Measurements from ENCODE around the gene MAPKAPK3.

- TF ChIP-seq, protein P1, sequence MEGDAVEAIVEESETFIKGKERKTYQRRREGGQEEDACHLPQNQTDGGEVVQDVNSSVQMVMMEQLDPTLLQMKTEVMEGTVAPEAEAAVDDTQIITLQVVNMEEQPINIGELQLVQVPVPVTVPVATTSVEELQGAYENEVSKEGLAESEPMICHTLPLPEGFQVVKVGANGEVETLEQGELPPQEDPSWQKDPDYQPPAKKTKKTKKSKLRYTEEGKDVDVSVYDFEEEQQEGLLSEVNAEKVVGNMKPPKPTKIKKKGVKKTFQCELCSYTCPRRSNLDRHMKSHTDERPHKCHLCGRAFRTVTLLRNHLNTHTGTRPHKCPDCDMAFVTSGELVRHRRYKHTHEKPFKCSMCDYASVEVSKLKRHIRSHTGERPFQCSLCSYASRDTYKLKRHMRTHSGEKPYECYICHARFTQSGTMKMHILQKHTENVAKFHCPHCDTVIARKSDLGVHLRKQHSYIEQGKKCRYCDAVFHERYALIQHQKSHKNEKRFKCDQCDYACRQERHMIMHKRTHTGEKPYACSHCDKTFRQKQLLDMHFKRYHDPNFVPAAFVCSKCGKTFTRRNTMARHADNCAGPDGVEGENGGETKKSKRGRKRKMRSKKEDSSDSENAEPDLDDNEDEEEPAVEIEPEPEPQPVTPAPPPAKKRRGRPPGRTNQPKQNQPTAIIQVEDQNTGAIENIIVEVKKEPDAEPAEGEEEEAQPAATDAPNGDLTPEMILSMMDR (IDR thresholded peaks at IDR 0.05), result no peak
- TF ChIP-seq POLR2AphosphoS5 (IDR thresholded peaks at IDR 0.05), result no peak
- TF ChIP-seq EP300 (IDR thresholded peaks at IDR 0.05; ENCODE audit: low read depth), result no peak
- TF ChIP-seq POLR2A (IDR thresholded peaks at IDR 0.05), result no peak
These were observed 42.5 kb upstream of the MAPKAPK3 start for GRCh38 chr3:50574444-50574831.
